SH-SY5Y (cell line): ENCODE measurements around the gene UFC1.

Source experiments
- GATA2 ChIP-seq: IDR thresholded peaks from 2 replicates; pipeline ENCODE4 v1.6.1; 2011; ENCODE audit warnings: mild to moderate bottlenecking, low read depth, low read length
- GATA3 ChIP-seq: IDR thresholded peaks from 2 replicates; pipeline ENCODE4 v1.6.1; 2011; ENCODE audit warnings: low read depth, mild to moderate bottlenecking, low read length, moderate library complexity

DNA sequence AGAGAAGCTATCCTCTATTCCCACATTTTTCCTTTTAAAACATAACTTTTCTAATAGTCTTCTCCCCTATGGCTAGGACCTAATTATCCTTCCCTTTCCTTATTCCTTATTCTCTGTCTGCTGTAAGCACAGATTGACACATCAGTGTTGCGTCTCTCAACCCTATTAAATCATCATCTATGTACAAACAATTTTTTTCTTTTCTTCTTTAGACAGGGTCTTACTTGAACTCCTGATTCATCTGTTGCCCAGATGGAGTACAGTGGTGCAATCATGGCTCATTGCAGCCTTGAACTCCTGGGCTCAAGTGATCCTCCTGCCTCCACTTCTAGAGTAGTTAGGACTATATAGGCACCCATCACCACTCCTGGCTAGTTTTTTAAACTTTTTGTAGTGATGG is 47.3 kb upstream of the UFC1 start:
- TF ChIP-seq GATA2 = no peak
- TF ChIP-seq GATA3 = no peak
